Measurements from ENCODE around the gene OR2L2.
"Not testable (repeated sequence)": the region's sequence is repeated elsewhere in the genome, so short reads cannot be mapped to it uniquely, and the experiment has no call there.

OR2L2 gene

GRCh38 chr1:248029770-248030169, at the start of gene OR2L2:
OR2L2 (plus strand) TSS chr1:248030070; CDS start chr1:248038268, 8,198 bp downstream.
- no peak for DNase-seq

GRCh38 chr1:247992986-247993385, 36.9 kb upstream of the OR2L2 start:
- no peak for DNase-seq

DNA sequence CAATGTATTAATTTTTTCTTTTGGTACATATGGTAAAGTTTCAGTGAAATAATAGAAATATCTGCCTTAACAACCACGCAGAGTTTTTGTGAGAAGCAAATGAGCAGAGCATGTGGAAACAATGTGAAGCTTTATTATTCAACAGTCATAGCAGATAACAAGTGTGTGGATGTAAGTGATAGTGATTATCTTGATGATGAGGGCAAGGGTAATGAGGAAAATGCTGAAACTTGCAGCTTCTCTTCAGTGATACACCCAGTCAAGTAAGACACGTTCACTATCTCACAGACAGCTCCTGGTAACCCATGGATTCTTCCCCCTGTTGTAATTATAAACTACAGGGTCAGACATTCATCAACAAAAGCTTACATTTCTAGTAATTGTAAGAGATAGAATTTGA, 31.1 kb upstream of the OR2L2 start:
- no peak for DNase-seq

GRCh38 chr1:248000169-248000568, 29.7 kb upstream of the OR2L2 start:
- no peak for DNase-seq

- no peak for DNase-seq
Observed at GRCh38 chr1:248007778-248008177, 22.1 kb upstream of the OR2L2 start.

- no peak for DNase-seq
Observed at GRCh38 chr1:248009681-248010080, 20.2 kb upstream of the OR2L2 start.

DNA sequence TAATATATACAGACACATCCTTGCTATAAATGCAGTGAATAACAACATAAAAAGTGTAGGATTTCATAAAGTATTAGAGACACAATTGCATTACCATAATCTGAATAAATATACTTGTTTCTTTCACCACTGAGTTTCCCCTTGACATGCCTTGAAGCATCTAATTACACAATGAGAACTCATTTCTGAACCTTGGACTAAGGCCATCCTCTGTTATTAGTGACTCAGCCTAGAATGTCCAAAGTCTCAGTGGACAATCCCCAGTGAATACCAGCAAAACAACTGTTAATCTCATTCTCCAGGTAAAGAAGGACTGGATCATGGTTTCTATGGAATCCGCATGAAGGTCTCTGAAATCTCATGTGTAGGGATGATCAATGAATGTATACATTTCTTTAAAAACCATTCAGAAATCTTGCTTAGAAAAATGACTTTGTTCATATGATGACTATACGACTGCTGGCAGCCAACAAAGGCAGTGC, 16.6 kb upstream of the OR2L2 start, which contains the start of gene OR2L5:
OR2L5 (plus strand) TSS at position 432 of the 482 bp plus-strand sequence. CDS start 8,288 bp downstream, outside the sequence.
- DNase-seq = no peak

GRCh38 chr1:248015803-248016202, 14.1 kb upstream of the OR2L2 start:
- no peak for DNase-seq

DNA sequence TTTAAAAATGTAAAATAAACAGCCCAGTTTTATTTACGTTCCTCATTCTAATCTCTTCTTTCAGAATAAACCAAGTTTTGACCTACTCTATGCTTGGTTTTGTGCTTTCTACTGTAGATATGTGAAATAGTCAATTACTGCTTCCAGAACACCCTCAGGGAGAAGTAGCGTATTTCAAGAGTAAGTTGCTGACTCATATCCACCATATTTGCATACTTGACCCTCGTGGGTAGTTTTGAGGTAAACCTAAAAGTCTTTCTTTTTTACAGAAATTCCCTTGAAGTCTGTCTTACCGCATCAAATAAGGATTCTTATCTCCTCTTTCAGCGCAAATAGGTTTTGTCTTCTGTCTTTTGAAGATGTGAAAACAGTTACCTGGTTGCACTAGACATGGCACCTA, 15.3 kb downstream of the OR2L2 start:
- no peak for DNase-seq

DNA sequence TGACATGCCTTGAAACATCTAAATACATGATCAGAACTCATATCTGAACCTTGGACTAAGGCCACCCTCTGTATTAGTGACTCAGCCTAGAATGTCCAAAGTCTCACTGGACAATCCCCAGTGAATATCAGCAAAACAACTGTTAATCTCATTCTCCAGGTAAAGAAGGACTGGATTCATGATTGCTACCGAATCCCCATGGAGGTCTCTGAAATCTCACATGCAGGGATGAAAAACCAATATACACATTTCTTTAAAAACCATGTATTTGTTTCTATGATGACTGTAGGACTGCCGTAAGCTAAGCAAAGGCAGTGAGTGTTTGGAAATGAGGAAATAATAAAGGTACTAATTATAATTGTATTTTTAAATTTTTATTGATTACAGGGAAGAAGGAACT, 16.7 kb downstream of the OR2L2 start, which contains the start of gene OR2L3:
OR2L3 (plus strand) TSS at position 301 of the 400 bp plus-strand sequence. CDS start 13,846 bp downstream, outside the sequence.
- DNase-seq = no peak

DNA sequence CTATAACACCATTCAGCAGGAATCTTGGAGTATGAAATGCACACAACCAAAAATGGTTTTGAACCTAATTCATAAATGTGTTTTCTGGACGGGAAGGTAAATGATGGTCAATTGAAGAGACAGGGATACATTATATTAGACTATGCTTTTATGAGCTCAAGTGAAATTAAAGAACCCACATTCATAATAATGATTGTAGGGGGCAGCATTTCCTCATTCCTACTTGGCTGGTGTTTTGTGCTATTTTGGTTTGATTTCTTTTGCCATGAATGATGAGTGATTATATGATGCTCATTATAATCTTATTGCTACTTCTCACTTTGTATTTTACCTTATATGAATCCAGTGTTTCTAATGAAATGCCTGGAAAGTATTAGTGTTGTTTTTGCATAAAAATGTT, 17.1 kb downstream of the OR2L2 start:
- no peak for DNase-seq

DNA sequence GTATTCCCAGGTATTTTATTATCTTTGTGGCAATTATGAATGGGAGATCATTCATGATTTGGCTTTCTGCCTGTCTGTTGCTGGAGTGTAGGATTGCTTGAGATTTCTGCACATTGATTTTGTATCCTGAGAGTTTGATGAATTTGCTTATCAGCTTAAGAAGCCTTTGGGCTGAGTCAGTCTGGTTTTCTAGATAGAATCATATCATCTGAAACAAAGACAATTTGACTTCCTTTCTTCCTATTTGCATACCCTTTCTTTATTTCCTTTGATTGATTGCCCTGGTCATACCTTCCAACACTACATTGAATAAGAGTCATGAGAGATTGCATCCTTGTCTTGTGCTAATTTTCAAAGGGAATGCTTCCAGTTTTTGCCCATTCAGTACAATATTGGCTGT, 24.8 kb downstream of the OR2L2 start:
- no peak for DNase-seq

DNA sequence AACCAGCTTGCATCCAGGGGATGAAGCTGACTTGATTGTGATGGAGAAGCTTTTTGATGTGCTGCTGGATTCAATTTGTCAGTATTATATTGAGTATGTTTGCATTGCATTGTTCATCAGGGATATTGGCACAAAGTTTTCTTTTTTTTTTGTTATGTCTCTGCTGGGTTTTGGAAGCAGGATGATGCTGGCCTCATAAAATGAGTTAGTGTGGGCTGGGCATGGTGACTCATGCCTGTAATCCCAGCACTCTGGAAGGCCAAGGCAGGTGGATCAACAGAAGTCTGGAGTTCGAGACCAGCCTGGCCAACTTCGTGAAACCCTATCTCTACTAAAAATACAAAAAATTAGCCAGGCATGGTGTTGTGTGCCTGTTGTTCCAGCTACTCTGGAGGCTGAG, 25.4 kb downstream of the OR2L2 start:
- no peak for DNase-seq

DNA sequence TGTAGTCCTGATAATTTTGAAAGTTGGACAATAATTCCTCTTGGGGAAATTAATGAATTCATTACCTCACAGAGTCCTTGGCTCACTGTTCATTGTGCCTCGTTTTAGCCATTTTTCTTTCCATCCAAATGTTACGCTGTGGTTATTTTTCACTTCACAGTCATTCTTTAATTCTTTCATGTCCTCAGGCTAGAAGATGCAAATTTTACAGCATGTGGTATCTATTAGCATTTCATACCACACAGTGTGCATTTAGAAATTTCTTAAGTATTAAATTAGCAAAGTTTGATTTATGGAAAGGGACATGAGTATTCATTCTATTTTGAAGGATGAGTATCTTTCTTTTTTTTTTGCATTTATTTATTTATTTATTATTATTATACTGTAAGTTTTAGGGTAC, 35.2 kb downstream of the OR2L2 start:
- no peak for DNase-seq

DNA sequence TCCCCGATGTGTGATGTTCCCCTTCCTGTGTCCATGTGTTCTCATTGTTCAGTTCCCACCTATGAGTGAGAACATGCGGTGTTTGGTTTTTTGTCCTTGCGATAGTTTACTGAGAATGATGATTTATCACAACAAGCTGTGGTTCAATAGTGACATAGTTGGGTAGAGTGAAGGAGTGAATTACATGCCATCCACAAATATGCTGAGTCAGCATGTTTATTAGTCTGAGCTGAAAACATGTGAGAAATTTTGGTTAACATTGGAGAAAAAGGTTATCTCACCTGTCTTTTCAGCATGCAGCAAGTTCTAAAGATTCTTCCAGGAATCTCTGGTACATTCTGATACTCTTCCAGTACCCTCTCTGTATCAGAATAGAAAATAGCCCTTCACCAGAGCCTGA, 35.7 kb downstream of the OR2L2 start:
- DNase-seq = no peak

GRCh38 chr1:248083864-248084263, 54.0 kb downstream of the OR2L2 start:
- DNase-seq = not testable (repeated sequence)

All from NCI-H1694 (cell line).